ENCODE results near the gene CD209.
"Not testable (repeated sequence)": the region's sequence is repeated elsewhere in the genome, so short reads cannot be mapped to it uniquely, and the experiment has no call there.

CD209 gene

GRCh38 chr19:7764157-7764556 is 16.8 kb upstream of the CD209 start:
- H3K79me1 ChIP-seq (ENCODE audit: low read length); H2BK5ac ChIP-seq (ENCODE audit: low read depth, low read length, poor library complexity); H3K4me1 ChIP-seq (ENCODE audit: control insufficient read depth in 1 of 2, insufficient read depth in 2 of 2, low read length in 2 of 2); H2BK120ac ChIP-seq (ENCODE audit: insufficient read depth, low read length, poor library complexity); H2AK5ac ChIP-seq (ENCODE audit: low read length); H3K9ac ChIP-seq (ENCODE audit: low read length); H3K27ac ChIP-seq (ENCODE audit: low read depth, low read length); H4K8ac ChIP-seq (ENCODE audit: low read depth, low read length); H4K12ac ChIP-seq (ENCODE audit: low read depth, low read length); H3K27me3 ChIP-seq (ENCODE audit: insufficient read depth, low read length); H3K79me2 ChIP-seq (ENCODE audit: control insufficient read depth, insufficient read depth, low read length, poor library complexity); H4K91ac ChIP-seq (ENCODE audit: low read depth, low read length); H3K4me3 ChIP-seq (ENCODE audit: low read depth, low read length); H3K14ac ChIP-seq (ENCODE audit: low read length); H3K36me3 ChIP-seq (ENCODE audit: control insufficient read depth in 1 of 2, insufficient read depth in 2 of 2, low read length in 2 of 2); H2BK12ac ChIP-seq (ENCODE audit: low read length); H3K9me3 ChIP-seq (ENCODE audit: insufficient read depth, low read depth, low read length); H3K4me2 ChIP-seq (ENCODE audit: low read length); H3K23ac ChIP-seq (ENCODE audit: low read length); H3K4ac ChIP-seq (ENCODE audit: low read depth, low read length); H2AFZ ChIP-seq (ENCODE audit: insufficient read depth, low read length, poor library complexity); H3K18ac ChIP-seq (ENCODE audit: low read length): not testable (repeated sequence)
- WGBS (ENCODE audit: extremely low coverage, insufficient coverage, insufficient read length), result no CpG with 5 or more reads among the region's 3 CpGs
- peak in 1 of 2 donors; percentile 41 for DNase-seq

- Histone ChIP-seq H3K23ac (ENCODE audit: low read length) (no peak overlapping the region), H3K4me3 (ENCODE audit: low read depth, low read length) (no peak overlapping the region), H3K18ac (ENCODE audit: low read length) (no peak overlapping the region), H4K8ac (ENCODE audit: low read depth, low read length) (no peak overlapping the region), H3K79me1 (ENCODE audit: low read length) (no peaks in the 10 kb centered on the region), H4K91ac (ENCODE audit: low read depth, low read length) (peak overlapping the region; percentile 18), H2AFZ (ENCODE audit: insufficient read depth, low read length, poor library complexity) (no peak overlapping the region), H4K12ac (ENCODE audit: low read depth, low read length) (no peak overlapping the region), H3K36me3 (ENCODE audit: control insufficient read depth in 1 of 2, insufficient read depth in 2 of 2, low read length in 2 of 2) (no peaks in the 10 kb centered on the region), H3K9ac (ENCODE audit: low read length) (no peak overlapping the region), H3K9me3 (ENCODE audit: insufficient read depth, low read depth, low read length) (peaks cover 10% of the 10 kb centered on the region), H3K27me3 (ENCODE audit: insufficient read depth, low read length) (no peaks in the 10 kb centered on the region), H2BK5ac (ENCODE audit: low read depth, low read length, poor library complexity) (no peak overlapping the region), H3K14ac (ENCODE audit: low read length) (no peak overlapping the region), H3K79me2 (ENCODE audit: control insufficient read depth, insufficient read depth, low read length, poor library complexity) (no peaks in the 10 kb centered on the region), H2BK12ac (ENCODE audit: low read length) (peak overlapping the region; percentile 33), H3K4ac (ENCODE audit: low read depth, low read length) (no peak overlapping the region), H3K4me2 (ENCODE audit: low read length) (no peak overlapping the region), H3K4me1 (ENCODE audit: control insufficient read depth in 1 of 2, insufficient read depth in 2 of 2, low read length in 2 of 2) (no peaks in the 10 kb centered on the region), H2AK5ac (ENCODE audit: low read length) (no peak overlapping the region), H3K27ac (ENCODE audit: low read depth, low read length) (no peak overlapping the region), H2BK120ac (ENCODE audit: insufficient read depth, low read length, poor library complexity) (no peak overlapping the region)
- no peak for DNase-seq
- no CpG with 5 or more reads among the region's 1 CpG for WGBS (ENCODE audit: extremely low coverage, insufficient coverage, insufficient read length)
Measured at GRCh38 chr19:7763696-7764095, 16.4 kb upstream of the CD209 start.

DNA sequence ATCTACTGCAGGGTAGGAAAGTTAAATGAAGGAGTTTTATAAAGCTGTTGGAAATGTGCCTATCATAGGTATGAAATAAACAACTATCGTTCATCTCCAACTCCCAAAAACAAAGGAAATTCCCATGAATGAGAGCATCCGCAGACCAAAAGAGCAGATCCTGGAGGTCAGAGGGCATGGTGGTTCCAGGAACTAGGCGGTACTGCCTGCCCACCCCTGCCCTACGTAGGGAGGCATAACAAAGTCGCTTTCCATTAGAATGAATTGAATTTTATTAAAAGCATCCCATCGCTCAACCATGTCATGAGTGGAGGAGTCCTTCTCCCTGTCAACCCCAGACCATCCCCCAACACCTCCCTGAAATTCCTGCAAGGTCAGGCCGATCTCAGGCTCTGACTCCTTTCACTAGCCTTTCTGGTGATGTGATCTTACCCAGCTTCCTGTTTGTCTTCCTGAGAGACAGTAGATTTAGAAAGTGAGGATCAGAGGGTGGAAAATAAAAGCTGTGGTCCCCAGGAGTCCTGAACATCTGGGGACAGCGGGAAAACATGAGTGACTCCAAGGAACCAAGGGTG is 15.5 kb upstream of the CD209 start, which contains the start of gene CLEC4M:
TSS of gene CLEC4M (plus strand) at position 525 of the 575 bp plus-strand sequence. CDS start at position 549, 24 bp downstream.
- no peak within 1 kb of the TSS for H2AFZ ChIP-seq (ENCODE audit: insufficient read depth, low read length, poor library complexity)
- no peak within 1 kb of the TSS for H3K4me2 ChIP-seq (ENCODE audit: low read length)
- H3K9me3 ChIP-seq (ENCODE audit: insufficient read depth, low read depth, low read length), result peaks cover 11% of the 10 kb centered on the region

DNA sequence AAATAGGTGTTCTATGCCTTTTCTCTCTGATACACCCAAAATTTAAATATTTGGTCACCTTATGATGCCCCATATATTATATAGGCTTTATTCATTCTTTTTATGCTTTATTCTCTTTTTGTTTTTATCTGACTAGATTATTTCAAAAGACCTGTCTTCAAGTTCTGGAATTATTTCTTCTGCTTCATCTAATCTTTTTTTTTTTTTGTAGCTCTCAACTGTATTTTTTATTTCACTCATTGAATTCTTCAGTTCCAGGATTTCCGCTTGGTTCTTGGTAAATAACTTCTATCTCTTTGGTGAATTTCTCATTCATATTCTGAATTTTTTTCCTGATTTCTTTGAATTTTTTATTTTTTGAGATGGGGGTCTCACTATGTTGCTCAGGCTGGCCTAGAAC is 11.8 kb upstream of the CD209 start:
- H3K18ac ChIP-seq (ENCODE audit: low read length), result no peak overlapping the region
- no peaks in the 10 kb centered on the region for H3K79me2 ChIP-seq (ENCODE audit: control insufficient read depth, insufficient read depth, low read length, poor library complexity)
- no peak overlapping the region for H3K14ac ChIP-seq (ENCODE audit: low read length)
- H2AK5ac ChIP-seq (ENCODE audit: low read length), result no peak overlapping the region
- WGBS (ENCODE audit: extremely low coverage, insufficient coverage, insufficient read length), result no CpG with 5 or more reads among the region's 1 CpG
- H3K23ac ChIP-seq (ENCODE audit: low read length), result no peak overlapping the region
- no peak overlapping the region for H4K12ac ChIP-seq (ENCODE audit: low read depth, low read length)
- H3K79me1 ChIP-seq (ENCODE audit: low read length), result no peaks in the 10 kb centered on the region
- H3K4me2 ChIP-seq (ENCODE audit: low read length), result no peak overlapping the region
- H3K36me3 ChIP-seq (ENCODE audit: control insufficient read depth in 1 of 2, insufficient read depth in 2 of 2, low read length in 2 of 2), result no peaks in the 10 kb centered on the region
- DNase-seq, result no peak
- no peak overlapping the region for H3K4ac ChIP-seq (ENCODE audit: low read depth, low read length)
- no peak overlapping the region for H3K9ac ChIP-seq (ENCODE audit: low read length)
- H2BK120ac ChIP-seq (ENCODE audit: insufficient read depth, low read length, poor library complexity), result no peak overlapping the region
- no peak overlapping the region for H4K91ac ChIP-seq (ENCODE audit: low read depth, low read length)
- no peaks in the 10 kb centered on the region for H3K4me1 ChIP-seq (ENCODE audit: control insufficient read depth in 1 of 2, insufficient read depth in 2 of 2, low read length in 2 of 2)
- no peak overlapping the region for H3K4me3 ChIP-seq (ENCODE audit: low read depth, low read length)
- H2AFZ ChIP-seq (ENCODE audit: insufficient read depth, low read length, poor library complexity), result no peak overlapping the region
- H3K27ac ChIP-seq (ENCODE audit: low read depth, low read length), result no peak overlapping the region
- H4K8ac ChIP-seq (ENCODE audit: low read depth, low read length), result no peak overlapping the region
- no peaks in the 10 kb centered on the region for H3K27me3 ChIP-seq (ENCODE audit: insufficient read depth, low read length)
- H2BK5ac ChIP-seq (ENCODE audit: low read depth, low read length, poor library complexity), result no peak overlapping the region
- no peak overlapping the region for H2BK12ac ChIP-seq (ENCODE audit: low read length)
- peaks cover 17% of the 10 kb centered on the region for H3K9me3 ChIP-seq (ENCODE audit: insufficient read depth, low read depth, low read length)

More for the DNA sequence above, 15.5 kb upstream of the CD209 start, which contains the start of gene CLEC4M:
- H3K4ac ChIP-seq (ENCODE audit: low read depth, low read length), result no peak within 1 kb of the TSS
- DNase-seq, result no peak
- H2BK5ac ChIP-seq (ENCODE audit: low read depth, low read length, poor library complexity), result no peak within 1 kb of the TSS
- no peak within 1 kb of the TSS for H3K18ac ChIP-seq (ENCODE audit: low read length)
- peak within 1 kb of the TSS; percentile 54 for H3K4me3 ChIP-seq (ENCODE audit: low read depth, low read length)
- no peak within 1 kb of the TSS for H2AK5ac ChIP-seq (ENCODE audit: low read length)
- peak within 1 kb of the TSS; percentile 18 for H4K91ac ChIP-seq (ENCODE audit: low read depth, low read length)
- no peak within 1 kb of the TSS for H3K23ac ChIP-seq (ENCODE audit: low read length)
- no peak within 1 kb of the TSS for H3K27ac ChIP-seq (ENCODE audit: low read depth, low read length)
- no peak within 1 kb of the TSS for H3K9ac ChIP-seq (ENCODE audit: low read length)
- H4K12ac ChIP-seq (ENCODE audit: low read depth, low read length), result no peak within 1 kb of the TSS
- WGBS (ENCODE audit: extremely low coverage, insufficient coverage, insufficient read length), result no CpG with 5 or more reads among the region's 8 CpGs
- no peak within 1 kb of the TSS for H3K14ac ChIP-seq (ENCODE audit: low read length)
- H3K27me3 ChIP-seq (ENCODE audit: insufficient read depth, low read length), result no peaks in the 10 kb centered on the region
- no peak within 1 kb of the TSS for H4K8ac ChIP-seq (ENCODE audit: low read depth, low read length)
- H3K4me1 ChIP-seq (ENCODE audit: control insufficient read depth in 1 of 2, insufficient read depth in 2 of 2, low read length in 2 of 2), result no peaks in the 10 kb centered on the region
- no peak within 1 kb of the TSS for H2BK120ac ChIP-seq (ENCODE audit: insufficient read depth, low read length, poor library complexity)
- peak within 1 kb of the TSS; percentile 33 for H2BK12ac ChIP-seq (ENCODE audit: low read length)
- no peaks in the 10 kb centered on the region for H3K36me3 ChIP-seq (ENCODE audit: control insufficient read depth in 1 of 2, insufficient read depth in 2 of 2, low read length in 2 of 2)
- no peaks in the 10 kb centered on the region for H3K79me2 ChIP-seq (ENCODE audit: control insufficient read depth, insufficient read depth, low read length, poor library complexity)
- H3K79me1 ChIP-seq (ENCODE audit: low read length), result no peaks in the 10 kb centered on the region
